Endothelial cell of umbilical vein (primary cell): ENCODE results near the gene DEGS1.

Source experiments
- JUN ChIP-seq: IDR thresholded peaks from 2 replicates; pipeline ENCODE4 v1.6.1; 2011; ENCODE audit warnings: borderline replicate concordance, low read depth; ENCODE audit not compliant: insufficient read length, insufficient read depth
- TF ChIP-seq, protein P1 (sequence below), 2 donors: IDR thresholded peaks; 1 replicate in 1 of 2; 2 replicates in 1 of 2; pipeline ENCODE4 v1.5.1; 2011; ENCODE audit warnings: low read length in 2 of 2, mild to moderate bottlenecking in 2 of 2, moderate library complexity in 2 of 2, control low read depth in 1 of 2, inconsistent platforms in 1 of 2, low read depth in 1 of 2; ENCODE audit not compliant: insufficient read depth in 1 of 2; ENCODE audit errors: extremely low read depth in 1 of 2

GRCh38 chr1:224226849-224227502 is 43.9 kb downstream of the DEGS1 start:
- TF ChIP-seq, protein P1, sequence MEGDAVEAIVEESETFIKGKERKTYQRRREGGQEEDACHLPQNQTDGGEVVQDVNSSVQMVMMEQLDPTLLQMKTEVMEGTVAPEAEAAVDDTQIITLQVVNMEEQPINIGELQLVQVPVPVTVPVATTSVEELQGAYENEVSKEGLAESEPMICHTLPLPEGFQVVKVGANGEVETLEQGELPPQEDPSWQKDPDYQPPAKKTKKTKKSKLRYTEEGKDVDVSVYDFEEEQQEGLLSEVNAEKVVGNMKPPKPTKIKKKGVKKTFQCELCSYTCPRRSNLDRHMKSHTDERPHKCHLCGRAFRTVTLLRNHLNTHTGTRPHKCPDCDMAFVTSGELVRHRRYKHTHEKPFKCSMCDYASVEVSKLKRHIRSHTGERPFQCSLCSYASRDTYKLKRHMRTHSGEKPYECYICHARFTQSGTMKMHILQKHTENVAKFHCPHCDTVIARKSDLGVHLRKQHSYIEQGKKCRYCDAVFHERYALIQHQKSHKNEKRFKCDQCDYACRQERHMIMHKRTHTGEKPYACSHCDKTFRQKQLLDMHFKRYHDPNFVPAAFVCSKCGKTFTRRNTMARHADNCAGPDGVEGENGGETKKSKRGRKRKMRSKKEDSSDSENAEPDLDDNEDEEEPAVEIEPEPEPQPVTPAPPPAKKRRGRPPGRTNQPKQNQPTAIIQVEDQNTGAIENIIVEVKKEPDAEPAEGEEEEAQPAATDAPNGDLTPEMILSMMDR (IDR thresholded peaks at IDR 0.05; ENCODE audit: extremely low read depth in 1 of 2, insufficient read depth in 1 of 2, low read depth in 1 of 2, low read length in 2 of 2): no peak
- TF ChIP-seq JUN: no peak
